H9 (cell line): Measurements from ENCODE around the gene TMA7. TPM values are rescaled to one million over a fixed set of nuclear protein-coding genes. Genes with fewer than 3 reads are reported as not detected.

Experiments used
- DNase-seq: peaks from one replicate; pipeline ENCODE4 v3.0.0-alpha.2; 2017
- H2AFZ ChIP-seq: one replicate; pipeline ENCODE4 v1.6.1; 2013; ENCODE audit warnings: mild to moderate bottlenecking, low read length, control low read depth, moderate library complexity
- H2AK5ac ChIP-seq: 2 replicates; pipeline ENCODE4 v1.6.1; 2013; ENCODE audit warnings: low read length, control low read depth, mixed read lengths; ENCODE audit not compliant: insufficient read length
- H2BK120ac ChIP-seq: one replicate; pipeline ENCODE4 v1.6.1; 2013; ENCODE audit warnings: low read depth, mild to moderate bottlenecking, low read length, control low read depth, inconsistent platforms; ENCODE audit not compliant: poor library complexity, severe bottlenecking
- H2BK12ac ChIP-seq: 2 replicates; pipeline ENCODE4 v1.6.1; 2013; ENCODE audit warnings: low read length, control low read depth, mixed read lengths, low read depth; ENCODE audit not compliant: insufficient read length
- H2BK15ac ChIP-seq: 2 replicates; pipeline ENCODE4 v1.6.1; 2013; ENCODE audit warnings: low read depth, low read length, control low read depth
- H2BK20ac ChIP-seq: one replicate; pipeline ENCODE4 v1.6.1; 2013; ENCODE audit warnings: low read depth, mild to moderate bottlenecking, low read length, control low read depth, inconsistent platforms; ENCODE audit not compliant: poor library complexity, severe bottlenecking
- H2BK5ac ChIP-seq: 2 replicates; pipeline ENCODE4 v1.6.1; 2013; ENCODE audit warnings: low read length, control low read depth, mixed read lengths; ENCODE audit not compliant: insufficient read length
- H3K14ac ChIP-seq: 2 replicates; pipeline ENCODE4 v1.6.1; 2013; ENCODE audit warnings: low read length, control low read depth; ENCODE audit not compliant: insufficient read depth
- H3K18ac ChIP-seq: 2 replicates; pipeline ENCODE4 v1.6.1; 2013; ENCODE audit warnings: low read depth, mild to moderate bottlenecking, mixed read lengths, low read length, control low read depth; ENCODE audit not compliant: insufficient read length
- H3K23ac ChIP-seq: 2 replicates; pipeline ENCODE4 v1.6.1; 2013; ENCODE audit warnings: low read length, control low read depth, mixed read lengths, low read depth; ENCODE audit not compliant: insufficient read length
- H3K23me2 ChIP-seq: 2 replicates; pipeline ENCODE4 v1.6.1; 2013; ENCODE audit warnings: low read depth, mild to moderate bottlenecking, mixed read lengths, low read length, control low read depth; ENCODE audit not compliant: insufficient read length, poor library complexity, severe bottlenecking
- H3K27ac ChIP-seq: 2 replicates; pipeline ENCODE4 v1.5.1; 2013; ENCODE audit warnings: low read length, control low read depth, mixed read lengths, low read depth; ENCODE audit not compliant: insufficient read length
- H3K27me3 ChIP-seq: 2 replicates; pipeline ENCODE4 v1.6.1; 2013; ENCODE audit warnings: low read length, control low read depth, inconsistent platforms; ENCODE audit not compliant: insufficient read depth
- H3K4ac ChIP-seq: 2 replicates; pipeline ENCODE4 v1.6.1; 2013; ENCODE audit warnings: low read depth, mild to moderate bottlenecking, control low read depth, inconsistent platforms, low read length, moderate library complexity
- H3K4me1 ChIP-seq: 2 replicates; pipeline ENCODE4 v1.6.1; 2013; ENCODE audit warnings: low read length, control low read depth, inconsistent platforms; ENCODE audit not compliant: insufficient read depth
- H3K4me2 ChIP-seq: 2 replicates; pipeline ENCODE4 v1.6.1; 2013; ENCODE audit warnings: low read length, control low read depth, mixed read lengths; ENCODE audit not compliant: insufficient read length, insufficient read depth
- H3K56ac ChIP-seq: 2 replicates; pipeline ENCODE4 v1.6.1; 2013; ENCODE audit warnings: low read depth, mild to moderate bottlenecking, mixed read lengths, low read length, control low read depth; ENCODE audit not compliant: insufficient read length
- H3K79me1 ChIP-seq: 2 replicates; pipeline ENCODE4 v1.6.1; 2013; ENCODE audit warnings: low read depth, mild to moderate bottlenecking, moderate library complexity, low read length, control low read depth, inconsistent platforms; ENCODE audit not compliant: insufficient read depth, poor library complexity, severe bottlenecking
- H3K79me2 ChIP-seq: 2 replicates; pipeline ENCODE4 v1.6.1; 2013; ENCODE audit warnings: low read length, control low read depth, inconsistent platforms; ENCODE audit not compliant: insufficient read depth
- H3K9ac ChIP-seq: 2 replicates; pipeline ENCODE4 v1.6.1; 2013; ENCODE audit warnings: low read length, control low read depth, mixed read lengths; ENCODE audit not compliant: insufficient read length; ENCODE audit errors: extremely low read depth
- H3K9me3 ChIP-seq: one replicate; pipeline ENCODE4 v1.6.1; 2013; ENCODE audit warnings: low read depth, low read length, inconsistent platforms; ENCODE audit not compliant: control insufficient read depth
- H3T11ph ChIP-seq: one replicate; pipeline ENCODE4 v1.6.1; 2013; ENCODE audit warnings: mild to moderate bottlenecking, low read length, control low read depth, inconsistent platforms
- H4K20me1 ChIP-seq: one replicate; pipeline ENCODE4 v1.6.1; 2013; ENCODE audit not compliant: control insufficient read depth, insufficient read length, insufficient read depth
- H4K5ac ChIP-seq: 2 replicates; pipeline ENCODE4 v1.6.1; 2013; ENCODE audit warnings: low read depth, mild to moderate bottlenecking, mixed read lengths, low read length, control low read depth; ENCODE audit not compliant: insufficient read length
- H4K8ac ChIP-seq: replicated peaks from 2 replicates; pipeline ENCODE4 v1.6.1; 2013; ENCODE audit warnings: low read length, control low read depth, mixed read lengths, low read depth; ENCODE audit not compliant: insufficient read length
- H4K91ac ChIP-seq: 2 replicates; pipeline ENCODE4 v1.6.1; 2013; ENCODE audit warnings: low read depth, mild to moderate bottlenecking, moderate library complexity, mixed read lengths, low read length, control low read depth; ENCODE audit not compliant: insufficient read length
- H3K27ac Mint-ChIP-seq, 3 experiments: 2 replicates in 2 of 3; 3 replicates in 1 of 3; pipeline ENCODE4 v1.8.0; 2020 to 2021; ENCODE audit warnings: mixed read lengths in 3 of 3, mild to moderate bottlenecking in 1 of 3, moderate library complexity in 1 of 3
- H3K27me3 Mint-ChIP-seq: 2 replicates; pipeline ENCODE4 v1.8.0; 2021; ENCODE audit warnings: low read depth, mild to moderate bottlenecking, moderate library complexity, mixed read lengths
- H3K36me3 Mint-ChIP-seq, 3 experiments: 2 replicates in 2 of 3; 3 replicates in 1 of 3; pipeline ENCODE4 v1.8.0; 2020 to 2021; ENCODE audit warnings: low read depth in 3 of 3, mixed read lengths in 3 of 3; ENCODE audit not compliant: insufficient read depth in 1 of 3
- H3K4me1 Mint-ChIP-seq, 2 experiments: 2 replicates each; pipeline ENCODE4 v1.8.0; 2020; ENCODE audit warnings: mixed read lengths in 2 of 2
- H3K4me3 Mint-ChIP-seq, 2 experiments: 2 replicates in 1 of 2; 3 replicates in 1 of 2; pipeline ENCODE4 v1.8.0; 2020 to 2021; ENCODE audit warnings: mild to moderate bottlenecking in 2 of 2, mixed read lengths in 2 of 2, moderate library complexity in 1 of 2
- H3K9me3 Mint-ChIP-seq, 2 experiments: 2 replicates in 1 of 2; 3 replicates in 1 of 2; pipeline ENCODE4 v1.8.0; 2020; ENCODE audit warnings: mild to moderate bottlenecking in 2 of 2, mixed read lengths in 2 of 2, moderate library complexity in 1 of 2
- CTCF ChIP-seq: fragments of 200-600 bp; sonication (generic); conservative IDR thresholded peaks from 3 replicates; pipeline ENCODE4 v1.8.0; 2021; ENCODE audit warnings: antibody characterized with exemption, mild to moderate bottlenecking
- WGBS: extraction: QIAGEN DNeasy Blood & Tissue Kit; methylation state at CpG from one replicate; pipeline ENCODE4 v1.1.7; 2013; ENCODE audit warnings: missing lambda C conversion rate, low lambda C conversion rate, mixed read lengths; ENCODE audit not compliant: insufficient read length; ENCODE audit errors: extremely low coverage; 5-methylcytosine and 5-hydroxymethylcytosine counted together
- total RNA-seq: library from RNA; stranded (reverse); gene quantifications from 2 replicates; pipeline ENCODE4 v1.2.1, GENCODE V29; 2021

TMA7 gene
- total RNA-seq, 1 experiment from 2014 or later = 305 TPM

- no peak for DNase-seq
- H4K20me1 ChIP-seq = no peaks in the 10 kb centered on the region
- no peak overlapping the region for H2BK120ac ChIP-seq
- peaks cover 9% of the 10 kb centered on the region in 2 experiments for H3K4me1 Mint-ChIP-seq
- H3K27ac Mint-ChIP-seq = peak overlapping the region in 1 of 3 experiments; percentile 49; a peak in 2 of 7 replicates
- H4K5ac ChIP-seq = no peak overlapping the region
- no peak overlapping the region for H2BK5ac ChIP-seq
- no peak overlapping the region for H3K9ac ChIP-seq
- H3K36me3 Mint-ChIP-seq = peaks cover 34 to 75% (median 71%) of the 10 kb centered on the region in 3 experiments
- H3K4me1 ChIP-seq = no peaks in the 10 kb centered on the region
- H3T11ph ChIP-seq = no peak overlapping the region
- H3K14ac ChIP-seq = no peak overlapping the region
- H3K27me3 ChIP-seq = no peaks in the 10 kb centered on the region
- TF ChIP-seq CTCF = no peak
- H3K9me3 Mint-ChIP-seq = no peaks in the 10 kb centered on the region
- H3K27ac ChIP-seq = no peak overlapping the region
- no peak overlapping the region for H3K4ac ChIP-seq
- H3K79me2 ChIP-seq = peaks cover 5% of the 10 kb centered on the region; the same call in 1 of the 2 replicates
- H2BK12ac ChIP-seq = no peak overlapping the region
- H3K9me3 ChIP-seq = no peaks in the 10 kb centered on the region
- H3K4me2 ChIP-seq = no peak overlapping the region
- H3K18ac ChIP-seq = no peak overlapping the region
- H3K27me3 Mint-ChIP-seq = no peaks in the 10 kb centered on the region
- H2BK20ac ChIP-seq = no peak overlapping the region
- no CpG with 5 or more reads among the region's 14 CpGs for WGBS
- H4K8ac ChIP-seq = no peak overlapping the region
- H3K4me3 Mint-ChIP-seq = no peak overlapping the region
- H3K56ac ChIP-seq = no peak overlapping the region
- H2AFZ ChIP-seq = no peak overlapping the region
- no peaks in the 10 kb centered on the region for H3K23me2 ChIP-seq
- H3K23ac ChIP-seq = no peak overlapping the region
- H4K91ac ChIP-seq = no peak overlapping the region
- H2AK5ac ChIP-seq = no peak overlapping the region
- H2BK15ac ChIP-seq = no peak overlapping the region
- no peaks in the 10 kb centered on the region for H3K79me1 ChIP-seq
These were observed 19.5 kb upstream of the TMA7 start for GRCh38 chr3:48420561-48420960.
